ENCODE results near the gene TRABD. TPM values are rescaled to one million over a fixed set of nuclear protein-coding genes. Genes with fewer than 3 reads are reported as not detected.

TRABD gene
- 53.2 and 65.8 TPM in 2 replicates for total RNA-seq

GRCh38 chr22:50185375-50186087 lies at the start of gene TRABD:
Gene TRABD, plus strand, starts transcription at chr22:50185913. Its CDS starts 7,148 bp downstream, at chr22:50193061.

GRCh38 chr22:50170453-50171318 lies 15.0 kb upstream of the TRABD start, which contains the start of gene PANX2:
Gene PANX2, plus strand, starts transcription at chr22:50170731. Its CDS starts 0 bp downstream, at chr22:50170731.

GRCh38 chr22:50200461-50201190 lies 14.9 kb downstream of the TRABD start, which contains the start of gene SELENOO:
Gene SELENOO, plus strand, starts transcription at chr22:50201011. Its CDS starts 26 bp downstream, at chr22:50201037.

GRCh38 chr22:50244420-50245213 lies 58.9 kb downstream of the TRABD start, which contains the start of gene TUBGCP6:
Gene TUBGCP6, minus strand, starts transcription at chr22:50245023. Its CDS starts 564 bp downstream, at chr22:50244459.

Other genes starting within 250 kb of the TRABD start
- gene PIM3, start 225.1 kb upstream of the TRABD start, total RNA-seq = 30.4 and 31.6 TPM in 2 replicates
- not detected in 2 replicates for gene IL17REL, start 173.1 kb upstream of the TRABD start, total RNA-seq
- gene TTLL8, start 127.6 kb upstream of the TRABD start, total RNA-seq = not detected in 2 replicates
- gene MLC1, start 100.5 kb upstream of the TRABD start, total RNA-seq = not detected in 2 replicates
- gene MOV10L1, start 95.9 kb upstream of the TRABD start, total RNA-seq = not detected in 2 replicates
- gene PANX2, start 15.2 kb upstream of the TRABD start, total RNA-seq = 0.04 and 0.62 TPM in 2 replicates
- gene SELENOO, start 15.1 kb downstream of the TRABD start, total RNA-seq = 42.0 and 48.0 TPM in 2 replicates
- 21.0 and 25.7 TPM in 2 replicates for gene TUBGCP6, start 59.1 kb downstream of the TRABD start, total RNA-seq
- 10.1 and 21.4 TPM in 2 replicates for gene HDAC10, start 65.4 kb downstream of the TRABD start, total RNA-seq
- 21.1 and 21.2 TPM in 2 replicates for gene MAPK12, start 75.8 kb downstream of the TRABD start, total RNA-seq
- 6.6 and 12.3 TPM in 2 replicates for gene MAPK11, start 84.5 kb downstream of the TRABD start, total RNA-seq
- 73.7 and 104 TPM in 2 replicates for gene PLXNB2, start 121.7 kb downstream of the TRABD start, total RNA-seq
- gene DENND6B, start 141.1 kb downstream of the TRABD start, total RNA-seq = 0.49 and 1.0 TPM in 2 replicates
- gene PPP6R2, start 157.4 kb downstream of the TRABD start, total RNA-seq = 31.8 and 35.9 TPM in 2 replicates

Measured in hair follicular keratinocyte (primary cell).